Right lobe of liver (tissue), 4 donors: ENCODE data around the gene PCDHB9.

ENCODE experiments used
- CTCF ChIP-seq, 4 donors: fragments of 200-600 bp in 3 of 4; fragments of 450-650 bp in 1 of 4; IDR thresholded peaks; one replicate each; pipeline versions ENCODE4 v1.5.1 to v1.8.0; 2016 to 2022; ENCODE audit warnings: antibody characterized with exemption in 4 of 4, mild to moderate bottlenecking in 2 of 4
- POLR2A ChIP-seq: fragments of 450-650 bp; IDR thresholded peaks from one replicate; pipeline ENCODE4 v1.6.1; 2017; ENCODE audit warnings: antibody characterized with exemption, mild to moderate bottlenecking
- donor health status: DM: no; HTN: no; CAD: no.
- donor health status: DM: no; HTN: no; CAD: no.
- donor health status: DM: no; HTN: yes; CAD: no.

- TF ChIP-seq POLR2A (no peak), CTCF (IDR thresholded peaks at IDR 0.05) (peak in 3 of 4 donors; percentile 5 to 26 (median 15))
Observed at GRCh38 chr5:141182248-141182647, 4.7 kb upstream of the PCDHB9 start, which contains the start of gene PCDHB16.
